ENCODE measurements around the gene CDC25C. TPM values are rescaled to one million over a fixed set of nuclear protein-coding genes. Genes with fewer than 3 reads are reported as not detected.

CDC25C gene
- total and polyA plus RNA-seq, 2 experiments from 2014 or later: 5.0 to 16.2 TPM

GRCh38 chr5:138359621-138360020, 28.0 kb upstream of the CDC25C start:
- H3K4me1 ChIP-seq (ENCODE audit: low read depth): peaks cover 12% of the 10 kb centered on the region
- TF ChIP-seq CTCF (IDR thresholded peaks at IDR 0.05; ENCODE audit: low read depth, low read length): no peak
- H3K4me3 ChIP-seq: no peak overlapping the region
- DNase-seq (ENCODE audit: low read depth in 1 of 2, low spot score in 1 of 2): no peak
- no peaks in the 10 kb centered on the region for H3K27me3 ChIP-seq
- H3K9me3 ChIP-seq (ENCODE audit: low read depth): no peaks in the 10 kb centered on the region
- H3K36me3 ChIP-seq: no peaks in the 10 kb centered on the region
- H3K27ac ChIP-seq: no peak overlapping the region

- peak; percentile 71 to 78 for DNase-seq (ENCODE audit: low read depth in 1 of 2, low spot score in 1 of 2)
- peak overlapping the region; percentile 98 for H3K27ac ChIP-seq
- H3K4me3 ChIP-seq: peak overlapping the region; percentile 81
- no peaks in the 10 kb centered on the region for H3K9me3 ChIP-seq (ENCODE audit: low read depth)
- TF ChIP-seq CTCF (IDR thresholded peaks at IDR 0.05; ENCODE audit: low read depth, low read length): no peak
- H3K4me1 ChIP-seq (ENCODE audit: low read depth): peaks cover 20% of the 10 kb centered on the region
- no peaks in the 10 kb centered on the region for H3K27me3 ChIP-seq
- H3K36me3 ChIP-seq: no peaks in the 10 kb centered on the region
Measured at GRCh38 chr5:138354926-138355378, 23.3 kb upstream of the CDC25C start.

GRCh38 chr5:138354387-138354786, 22.8 kb upstream of the CDC25C start:
- DNase-seq (ENCODE audit: low read depth in 1 of 2, low spot score in 1 of 2): no peak
- no peak for TF ChIP-seq CTCF (IDR thresholded peaks at IDR 0.05; ENCODE audit: low read depth, low read length)
- Histone ChIP-seq H3K4me3 (peak overlapping the region; percentile 81), H3K9me3 (ENCODE audit: low read depth) (no peaks in the 10 kb centered on the region), H3K27me3 (no peaks in the 10 kb centered on the region), H3K36me3 (no peaks in the 10 kb centered on the region), H3K27ac (peak overlapping the region; percentile 98), H3K4me1 (ENCODE audit: low read depth) (peaks cover 20% of the 10 kb centered on the region)

GRCh38 chr5:138353560-138354080, 22.0 kb upstream of the CDC25C start:
- no peak for DNase-seq (ENCODE audit: low read depth in 1 of 2, low spot score in 1 of 2)
- Histone ChIP-seq H3K9me3 (ENCODE audit: low read depth) (no peaks in the 10 kb centered on the region), H3K27me3 (no peaks in the 10 kb centered on the region), H3K4me3 (peak overlapping the region; percentile 81), H3K27ac (peak overlapping the region; percentile 98), H3K36me3 (no peaks in the 10 kb centered on the region), H3K4me1 (ENCODE audit: low read depth) (peaks cover 20% of the 10 kb centered on the region)
- TF ChIP-seq CTCF (IDR thresholded peaks at IDR 0.05; ENCODE audit: low read depth, low read length): no peak

- peak; percentile 66 to 67 for DNase-seq (ENCODE audit: low read depth in 1 of 2, low spot score in 1 of 2)
- peaks cover 20% of the 10 kb centered on the region for H3K4me1 ChIP-seq (ENCODE audit: low read depth)
- no peaks in the 10 kb centered on the region for H3K27me3 ChIP-seq
- peak overlapping the region; percentile 98 for H3K27ac ChIP-seq
- no peaks in the 10 kb centered on the region for H3K9me3 ChIP-seq (ENCODE audit: low read depth)
- H3K36me3 ChIP-seq: peaks cover 3% of the 10 kb centered on the region
- peak overlapping the region; percentile 81 for H3K4me3 ChIP-seq
- no peak for TF ChIP-seq CTCF (IDR thresholded peaks at IDR 0.05; ENCODE audit: low read depth, low read length)
Measured at GRCh38 chr5:138352722-138353559, 21.3 kb upstream of the CDC25C start.
